Psoas muscle (tissue), 8 donors: ENCODE data around the gene CHRNB1. TPM values are rescaled to one million over a fixed set of nuclear protein-coding genes. Genes with fewer than 3 reads are reported as not detected.

Experiments used
- ATAC-seq, 4 donors: fragments of 200-7000 bp; cut with Tn5 transposase; one replicate each; pipeline ENCODE4 v1.9.1; 2020; ENCODE audit warnings: moderate library complexity in 3 of 4, mild to moderate bottlenecking in 2 of 4
- DNase-seq, 2 donors: peaks; one replicate each; pipeline ENCODE4 v3.0.0-alpha.2; 2020
- H3K27ac ChIP-seq: fragments of 200-600 bp; one replicate; pipeline ENCODE4 v1.8.0; 2022
- H3K27me3 ChIP-seq, 3 donors: fragments of 200-600 bp in 1 of 3; one replicate each; pipeline versions ENCODE4 v1.6.1 to v1.8.0; 2013 to 2022; ENCODE audit warnings: low read length in 2 of 3, mild to moderate bottlenecking in 2 of 3, moderate library complexity in 1 of 3; ENCODE audit not compliant: insufficient read depth in 3 of 3
- H3K36me3 ChIP-seq, 2 donors: fragments of 200-600 bp in 1 of 2; one replicate each; pipeline versions ENCODE4 v1.6.1 to v1.8.0; 2013 to 2022; ENCODE audit warnings: low read depth in 1 of 2, mild to moderate bottlenecking in 1 of 2, moderate library complexity in 1 of 2; ENCODE audit not compliant: insufficient read depth in 1 of 2
- H3K4me1 ChIP-seq: fragments of 200-600 bp; one replicate; pipeline ENCODE4 v1.8.0; 2022
- H3K4me3 ChIP-seq: fragments of 200-600 bp; one replicate; pipeline ENCODE4 v1.8.0; 2022; ENCODE audit warnings: mild to moderate bottlenecking
- H3K9me3 ChIP-seq: fragments of 200-600 bp; one replicate; pipeline ENCODE4 v1.8.0; 2022
- CTCF ChIP-seq: fragments of 200-600 bp; IDR thresholded peaks from one replicate; pipeline ENCODE4 v1.8.0; 2022; ENCODE audit warnings: antibody characterized with exemption
- WGBS, 3 donors: extraction: QIAGEN DNeasy Blood & Tissue Kit; methylation state at CpG; one replicate each; pipeline versions ENCODE4 v1.1.6 to v1.1.7; 2013; 5-methylcytosine and 5-hydroxymethylcytosine counted together
- intact Hi-C, 2 donors: fragments of 100-400 bp; cut with DNase I; formaldehyde crosslinking; loops; one replicate each; pipeline versions ENCODE4 v1.11.0 to v1.14.2; 2022
- long read RNA-seq, 2 donors: library from polyadenylated mRNA; unstranded; transcript quantifications; one replicate each; pipeline ENCODE4 v2.0.0, GENCODE V29; 2021
- polyA plus RNA-seq, 3 donors: library from polyadenylated mRNA; stranded (reverse); fragments of 200-250 nt; gene quantifications; one replicate each; pipeline ENCODE4 v1.2.3, GENCODE V29; 2013
- total RNA-seq, 4 donors: library from RNA; stranded (reverse); fragmentation: NEBNext Ultra II Directional in 2 of 4; extraction: Animal tissue kit (Norgen Biotek cat#: 25700) in 2 of 4; gene quantifications; one replicate each; pipeline versions ENCODE4 v1.2.1 to v1.2.4, GENCODE V29; 2021 to 2023
- donor health status: healthy with polysubstance abuse.
- donor health status: DM: no; HTN: no; CAD: no; lungs with moderate emphysema.
- donor health status: Bipolar disorder and iron deficiency.
- donor health status: healthy.
- donor health status: DM: yes; HTN: yes; CAD: no.
- donor health status: DM: no; HTN: no; CAD: no.
- donor health status: DM: no; HTN: no; CAD: no.
- donor health status: DM: yes; HTN: yes; CAD: no.

The CHRNB1 gene
- total RNA-seq (100 to 1,000 TPM; 107 to 190 (median 147) TPM), polyA plus RNA-seq (100 to 1,000 TPM in 1 of 3 donors, 10 to 100 TPM in 2; 73.0 to 118 (median 91.7) TPM)
- long read RNA-seq, donor 1, transcript CHRNB1-201 (11 exons, 2,557 nt), result major isoform, 51 of 101 reads
- long read RNA-seq, donor 1, transcript CHRNB1-207 (2 exons, 1,095 nt), result minor isoform, 6 of 101 reads
- long read RNA-seq, donor 1, partial matches to known transcripts, result 32 of 101 reads
- long read RNA-seq, donor 1, other reads (novel, unspliced or antisense), result 12 of 101 reads
- long read RNA-seq, donor 2, transcript CHRNB1-201 (11 exons, 2,557 nt), result major isoform, 157 of 238 reads
- long read RNA-seq, donor 2, transcript CHRNB1-207 (2 exons, 1,095 nt), result minor isoform, 5 of 238 reads
- long read RNA-seq, donor 2, partial matches to known transcripts, result 55 of 238 reads
- long read RNA-seq, donor 2, other reads (novel, unspliced or antisense), result 19 of 238 reads

- peaks cover 0 to 7% (median 0%) of the 10 kb centered on the region in 3 donors for H3K27me3 ChIP-seq
- H3K9me3 ChIP-seq, result no peaks in the 10 kb centered on the region
- H3K4me3 ChIP-seq, result peak within 1 kb of the TSS; percentile 92
- H3K36me3 ChIP-seq, result peaks cover 0 to 35% of the 10 kb centered on the region in 2 donors
- 2 to 4% (median 2%) methylated on average over 47 to 51 of the region's 51 CpGs for WGBS, 3 donors
- H3K27ac ChIP-seq, result peak within 1 kb of the TSS; percentile 100
- intact Hi-C loops, result loop anchor here (2.0 to 5.0 kb wide), 2 partner anchors 34 to 48 kb away; partner anchors contain the start of gene ZBTB4 (in 1 of the 2)
- TF ChIP-seq CTCF, result peak; percentile 10
- H3K4me1 ChIP-seq, result peaks cover 34% of the 10 kb centered on the region
- peak; percentile 93 to 95 for DNase-seq
- ATAC-seq, result peak; percentile 85 to 89 (median 87)
Observed at GRCh38 chr17:7444682-7445618, at the start of gene CHRNB1. CHRNB1 (plus strand) TSS chr17:7445061; CDS start chr17:7445128, 67 bp downstream.

- intact Hi-C loops, result loop anchor here in 1 of 2 donors (5.0 kb wide), 1 partner anchor 46 kb away; no protein-coding TSS in a partner anchor
- H3K27me3 ChIP-seq, result no peaks in the 10 kb centered on the region
Observed at GRCh38 chr17:7396147-7396546, 48.7 kb upstream of the CHRNB1 start.

GRCh38 chr17:7398612-7399011, 46.2 kb upstream of the CHRNB1 start:
- DNase-seq (no peak), ATAC-seq (no peak)
- no peak overlapping the region for H3K4me3 ChIP-seq
- no peaks in the 10 kb centered on the region for H3K27me3 ChIP-seq
- WGBS, 3 donors, result 66 to 95% (median 69%) methylated on average over 2 of the region's 2 CpGs
- no peak overlapping the region for H3K27ac ChIP-seq
- H3K36me3 ChIP-seq, result peaks cover 0 to 7% of the 10 kb centered on the region in 2 donors
- H3K9me3 ChIP-seq, result no peaks in the 10 kb centered on the region
- no peak for TF ChIP-seq CTCF
- H3K4me1 ChIP-seq, result peaks cover 9% of the 10 kb centered on the region
- intact Hi-C loops, result loop anchor here in 1 of 2 donors (5.0 kb wide), 1 partner anchor 44 kb away; no protein-coding TSS in a partner anchor

More at GRCh38 chr17:7396147-7396546, 48.7 kb upstream of the CHRNB1 start:
- H3K36me3 ChIP-seq, result peaks cover 0 to 17% of the 10 kb centered on the region in 2 donors
- 76 to 94% (median 81%) methylated on average over 4 of the region's 4 CpGs for WGBS, 3 donors
- no peak overlapping the region for H3K4me3 ChIP-seq
- H3K9me3 ChIP-seq, result no peaks in the 10 kb centered on the region
- DNase-seq (no peak), ATAC-seq (no peak)
- no peaks in the 10 kb centered on the region for H3K4me1 ChIP-seq
- H3K27ac ChIP-seq, result no peak overlapping the region
- TF ChIP-seq CTCF, result no peak

GRCh38 chr17:7403043-7403726, 41.7 kb upstream of the CHRNB1 start:
- intact Hi-C loops, result no loop called here
- H3K36me3 ChIP-seq, result peaks cover 0 to 7% of the 10 kb centered on the region in 2 donors
- H3K4me3 ChIP-seq, result peak overlapping the region; percentile 73
- 10 to 11% (median 10%) methylated on average over 16 of the region's 16 CpGs for WGBS, 3 donors
- DNase-seq (peak; percentile 76 to 83), ATAC-seq (peak in 2 of 4 donors; percentile 2 to 6)
- H3K27ac ChIP-seq, result peak overlapping the region; percentile 75
- H3K4me1 ChIP-seq, result peaks cover 9% of the 10 kb centered on the region
- no peaks in the 10 kb centered on the region for H3K9me3 ChIP-seq
- TF ChIP-seq CTCF, result no peak
- H3K27me3 ChIP-seq, result no peaks in the 10 kb centered on the region
